ENCODE data around the gene RIN3.

RIN3 gene

GRCh38 chr14:92686900-92687427, 173.4 kb downstream of the RIN3 start:
- Histone ChIP-seq H3K4me1 (ENCODE audit: control insufficient read depth, insufficient read depth, low read length) (peaks cover 36% of the 10 kb centered on the region), H3K36me3 (ENCODE audit: control insufficient read depth, insufficient read depth, low read length) (no peaks in the 10 kb centered on the region), H3K9ac (ENCODE audit: low read length) (no peak overlapping the region), H3K9me3 (ENCODE audit: control insufficient read depth, low read length) (no peaks in the 10 kb centered on the region), H3K4me3 (ENCODE audit: low read length) (no peak overlapping the region), H3K27me3 (ENCODE audit: control insufficient read depth, insufficient read depth, low read length) (no peaks in the 10 kb centered on the region)

DNA sequence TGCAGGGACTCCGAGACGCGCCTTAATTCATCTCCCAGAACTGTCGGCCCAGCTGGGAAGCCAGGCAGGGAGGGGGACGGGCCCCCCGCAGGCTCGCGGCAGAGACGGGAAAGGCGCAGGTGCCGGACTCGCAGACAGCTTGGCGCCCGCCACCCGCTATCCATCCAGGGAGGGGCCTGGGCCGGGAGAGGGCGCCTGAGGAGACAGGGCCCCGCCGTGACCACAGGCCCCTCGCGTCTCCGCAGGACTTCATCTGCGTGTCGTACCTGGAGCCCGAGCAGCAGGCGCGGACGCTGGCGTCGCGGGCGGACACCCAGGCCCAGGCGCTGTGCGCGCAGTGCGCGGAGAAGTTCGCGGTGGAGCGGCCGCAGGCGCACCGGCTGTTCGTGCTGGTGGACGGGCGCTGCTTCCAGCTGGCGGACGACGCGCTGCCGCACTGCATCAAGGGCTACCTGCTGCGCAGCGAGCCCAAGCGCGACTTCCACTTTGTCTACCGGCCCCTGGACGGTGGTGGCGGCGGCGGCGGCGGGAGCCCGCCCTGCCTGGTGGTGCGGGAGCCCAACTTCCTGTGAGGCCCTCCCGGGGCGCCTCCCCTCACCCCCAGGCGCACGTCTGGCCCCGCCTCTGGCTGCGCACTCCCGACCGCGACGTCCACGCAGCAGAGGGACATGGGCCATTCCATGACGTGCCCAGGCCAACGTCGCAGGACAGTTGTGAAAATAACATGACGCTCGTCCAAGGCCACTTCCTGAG, 174.3 kb downstream of the RIN3 start:
- H3K4me1 ChIP-seq (ENCODE audit: control insufficient read depth, insufficient read depth, low read length): peaks cover 42% of the 10 kb centered on the region
- no peaks in the 10 kb centered on the region for H3K9me3 ChIP-seq (ENCODE audit: control insufficient read depth, low read length)
- H3K27me3 ChIP-seq (ENCODE audit: control insufficient read depth, insufficient read depth, low read length): no peaks in the 10 kb centered on the region
- H3K4me3 ChIP-seq (ENCODE audit: low read length): no peak overlapping the region
- H3K36me3 ChIP-seq (ENCODE audit: control insufficient read depth, insufficient read depth, low read length): no peaks in the 10 kb centered on the region
- H3K9ac ChIP-seq (ENCODE audit: low read length): no peak overlapping the region

DNA sequence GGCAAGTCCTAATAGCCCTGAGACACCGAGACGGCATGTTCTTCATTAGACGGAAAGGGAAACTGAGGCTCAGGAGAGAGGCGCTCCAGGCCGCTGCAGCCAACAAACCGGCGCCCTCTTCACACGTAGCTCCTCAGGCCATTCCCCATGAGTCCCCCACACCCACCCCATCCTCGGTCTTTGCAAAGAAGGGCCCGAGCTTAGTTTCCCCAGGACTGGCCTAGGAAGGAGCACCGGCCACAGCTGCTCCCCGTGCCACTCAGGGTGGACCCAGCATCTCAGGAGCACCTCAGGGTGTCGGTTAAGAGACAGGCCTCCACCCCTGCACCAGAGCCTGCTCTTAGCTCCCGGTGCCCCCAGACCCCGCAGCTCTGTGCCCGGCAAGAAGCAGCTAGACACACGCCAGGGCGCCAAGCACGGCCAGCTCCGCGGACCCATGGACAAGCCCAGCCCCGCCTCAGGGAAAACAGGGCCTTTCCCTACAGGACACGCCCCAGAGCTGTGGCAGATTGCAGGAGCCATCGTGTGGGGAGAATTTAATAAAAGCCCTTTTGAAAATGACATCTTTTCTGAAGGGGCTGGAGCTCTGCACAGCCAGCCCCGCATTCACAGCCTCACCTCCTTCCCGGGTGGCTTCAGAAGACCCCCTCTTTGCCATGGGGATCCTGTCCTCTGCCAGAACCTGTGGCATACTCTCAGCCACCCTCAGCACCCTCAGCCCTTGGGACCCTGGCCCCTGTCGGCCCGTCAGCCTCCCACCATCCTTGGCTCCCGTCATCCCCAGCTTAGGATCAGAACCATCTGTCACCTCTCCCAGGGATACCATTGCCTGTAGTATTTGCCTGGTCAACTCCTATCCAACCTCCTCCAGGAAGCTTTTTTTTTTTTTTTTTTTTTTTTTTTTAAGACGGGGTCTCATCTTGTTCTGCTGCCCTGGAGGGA, 175.1 kb downstream of the RIN3 start:
- peaks cover 48% of the 10 kb centered on the region for H3K4me1 ChIP-seq (ENCODE audit: control insufficient read depth, insufficient read depth, low read length)
- no peak overlapping the region for H3K4me3 ChIP-seq (ENCODE audit: low read length)
- H3K9me3 ChIP-seq (ENCODE audit: control insufficient read depth, low read length): no peaks in the 10 kb centered on the region
- no peak overlapping the region for H3K9ac ChIP-seq (ENCODE audit: low read length)
- no peaks in the 10 kb centered on the region for H3K27me3 ChIP-seq (ENCODE audit: control insufficient read depth, insufficient read depth, low read length)
- no peaks in the 10 kb centered on the region for H3K36me3 ChIP-seq (ENCODE audit: control insufficient read depth, insufficient read depth, low read length)

DNA sequence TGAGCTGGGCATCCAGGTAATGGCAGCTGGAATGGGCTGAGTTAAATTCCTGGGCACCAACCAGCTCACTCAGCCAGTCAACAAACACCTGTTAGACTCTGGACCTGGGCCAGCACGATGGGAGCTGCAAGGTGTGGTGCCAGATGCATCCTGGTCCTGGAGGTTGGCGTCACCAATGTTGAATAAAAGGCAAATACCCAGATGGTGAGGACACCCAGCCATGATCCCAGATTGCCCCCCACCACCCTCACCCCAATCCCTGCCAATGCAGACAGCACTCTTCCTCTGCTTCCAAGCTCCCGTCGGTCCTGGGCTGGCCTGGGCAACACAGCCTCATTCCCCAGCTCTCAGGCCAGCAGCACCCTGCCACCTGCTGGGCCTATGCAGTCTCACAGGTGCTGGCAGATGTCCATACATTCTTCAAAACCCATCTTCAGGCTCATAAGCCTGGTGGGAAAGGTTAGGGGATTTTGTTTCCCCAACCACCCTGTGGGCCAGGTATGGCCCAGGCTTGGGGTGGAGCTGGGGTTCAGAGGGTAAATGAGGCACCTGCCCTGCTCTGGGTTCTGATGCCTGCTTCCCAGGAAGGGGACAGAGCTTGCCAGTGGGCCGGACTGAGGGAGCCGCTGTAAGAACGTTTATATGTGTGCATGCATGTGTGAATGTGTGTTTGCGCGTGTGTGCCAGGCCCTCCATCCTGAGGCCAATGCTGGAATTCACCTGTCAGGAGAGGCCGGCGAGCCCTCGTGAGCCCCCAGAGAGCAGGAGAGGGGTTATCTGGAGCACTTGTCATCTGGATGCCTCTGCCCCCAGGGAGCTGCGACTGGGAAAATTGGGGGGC, 176.8 kb downstream of the RIN3 start:
- H3K9me3 ChIP-seq (ENCODE audit: control insufficient read depth, low read length): no peaks in the 10 kb centered on the region
- no peaks in the 10 kb centered on the region for H3K36me3 ChIP-seq (ENCODE audit: control insufficient read depth, insufficient read depth, low read length)
- H3K4me1 ChIP-seq (ENCODE audit: control insufficient read depth, insufficient read depth, low read length): peaks cover 40% of the 10 kb centered on the region

GRCh38 chr14:92692822-92693226, 179.2 kb downstream of the RIN3 start:
- Histone ChIP-seq H3K9ac (ENCODE audit: low read length) (no peak overlapping the region), H3K27me3 (ENCODE audit: control insufficient read depth, insufficient read depth, low read length) (no peaks in the 10 kb centered on the region), H3K4me3 (ENCODE audit: low read length) (no peak overlapping the region), H3K9me3 (ENCODE audit: control insufficient read depth, low read length) (no peaks in the 10 kb centered on the region), H3K4me1 (ENCODE audit: control insufficient read depth, insufficient read depth, low read length) (peaks cover 24% of the 10 kb centered on the region), H3K36me3 (ENCODE audit: control insufficient read depth, insufficient read depth, low read length) (no peaks in the 10 kb centered on the region)

More for the DNA sequence above, 176.8 kb downstream of the RIN3 start:
- Histone ChIP-seq H3K9ac (ENCODE audit: low read length) (no peak overlapping the region), H3K27me3 (ENCODE audit: control insufficient read depth, insufficient read depth, low read length) (no peaks in the 10 kb centered on the region), H3K4me3 (ENCODE audit: low read length) (no peak overlapping the region)

DNA sequence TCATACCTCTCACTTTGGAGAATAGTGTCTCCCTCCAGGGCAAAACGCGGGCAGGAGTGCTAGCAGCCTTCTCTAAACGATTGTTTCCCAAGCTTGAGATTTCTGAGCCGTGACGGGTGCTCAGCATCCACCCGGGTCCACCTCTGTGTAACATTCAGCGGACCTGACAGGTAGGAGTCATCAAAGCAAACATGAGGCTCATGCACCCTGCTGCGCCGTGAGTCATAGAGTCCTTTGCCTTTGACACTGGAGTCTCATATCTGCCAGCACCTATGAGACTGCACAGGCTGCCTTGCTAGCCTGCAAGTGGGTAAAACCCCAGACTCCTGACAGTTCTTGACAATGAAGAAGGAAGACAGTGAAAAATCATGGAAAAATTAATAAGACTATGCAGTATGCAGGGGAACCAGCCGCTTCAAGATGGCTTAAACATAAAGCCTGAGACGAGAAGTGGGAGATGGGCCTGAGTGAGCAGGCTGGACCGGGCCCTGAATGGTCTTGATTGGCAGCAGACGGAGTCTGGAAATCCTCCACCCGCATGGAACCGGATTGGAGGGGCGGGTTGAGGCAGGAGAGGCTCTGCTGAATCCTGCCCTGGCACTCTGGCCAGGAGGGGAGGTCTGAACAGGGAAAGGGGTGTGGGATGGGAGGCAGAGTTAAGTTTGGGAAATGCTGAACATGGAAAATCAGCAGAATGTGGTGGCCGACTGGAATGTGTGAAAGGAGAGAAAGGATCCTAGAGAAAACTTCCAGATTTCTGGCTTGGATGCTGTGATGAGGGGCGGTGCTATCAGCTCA, 180.6 kb downstream of the RIN3 start:
- Histone ChIP-seq H3K27me3 (ENCODE audit: control insufficient read depth, insufficient read depth, low read length) (no peaks in the 10 kb centered on the region), H3K9me3 (ENCODE audit: control insufficient read depth, low read length) (no peaks in the 10 kb centered on the region), H3K4me3 (ENCODE audit: low read length) (no peak overlapping the region), H3K36me3 (ENCODE audit: control insufficient read depth, insufficient read depth, low read length) (no peaks in the 10 kb centered on the region), H3K9ac (ENCODE audit: low read length) (no peak overlapping the region), H3K4me1 (ENCODE audit: control insufficient read depth, insufficient read depth, low read length) (peaks cover 15% of the 10 kb centered on the region)

DNA sequence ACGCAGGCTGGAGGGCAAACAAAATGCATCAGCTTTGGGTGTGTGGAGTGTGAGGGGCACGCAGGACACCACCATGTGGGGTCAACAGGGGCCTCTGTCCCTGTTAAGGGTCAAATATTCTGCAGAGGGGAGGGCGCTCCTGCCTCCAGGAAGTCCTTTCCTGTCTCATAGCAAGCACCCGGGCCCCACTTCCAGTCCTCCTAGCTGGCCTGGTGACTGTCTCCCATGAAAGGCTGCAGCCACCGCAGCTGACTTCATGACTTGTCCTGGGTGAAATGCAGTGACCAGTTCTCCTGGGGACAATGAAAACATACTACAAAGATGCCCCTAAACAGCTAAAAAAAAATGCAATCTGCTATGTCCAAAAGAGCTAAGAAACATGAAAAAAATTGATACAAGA, 181.2 kb downstream of the RIN3 start:
- no peak overlapping the region for H3K4me3 ChIP-seq (ENCODE audit: low read length)
- H3K27me3 ChIP-seq (ENCODE audit: control insufficient read depth, insufficient read depth, low read length): no peaks in the 10 kb centered on the region
- H3K9me3 ChIP-seq (ENCODE audit: control insufficient read depth, low read length): no peaks in the 10 kb centered on the region
- peaks cover 15% of the 10 kb centered on the region for H3K4me1 ChIP-seq (ENCODE audit: control insufficient read depth, insufficient read depth, low read length)
- H3K9ac ChIP-seq (ENCODE audit: low read length): no peak overlapping the region
- no peaks in the 10 kb centered on the region for H3K36me3 ChIP-seq (ENCODE audit: control insufficient read depth, insufficient read depth, low read length)

GRCh38 chr14:92695562-92695961, 182.0 kb downstream of the RIN3 start:
- H3K27me3 ChIP-seq (ENCODE audit: control insufficient read depth, insufficient read depth, low read length): no peaks in the 10 kb centered on the region
- H3K9me3 ChIP-seq (ENCODE audit: control insufficient read depth, low read length): no peaks in the 10 kb centered on the region
- no peak overlapping the region for H3K9ac ChIP-seq (ENCODE audit: low read length)

GRCh38 chr14:92696366-92696765, 182.8 kb downstream of the RIN3 start:
- H3K4me1 ChIP-seq (ENCODE audit: control insufficient read depth, insufficient read depth, low read length): peaks cover 11% of the 10 kb centered on the region
- H3K36me3 ChIP-seq (ENCODE audit: control insufficient read depth, insufficient read depth, low read length): no peaks in the 10 kb centered on the region
- H3K27me3 ChIP-seq (ENCODE audit: control insufficient read depth, insufficient read depth, low read length): no peaks in the 10 kb centered on the region
- no peak overlapping the region for H3K9ac ChIP-seq (ENCODE audit: low read length)
- H3K9me3 ChIP-seq (ENCODE audit: control insufficient read depth, low read length): no peaks in the 10 kb centered on the region
- H3K4me3 ChIP-seq (ENCODE audit: low read length): no peak overlapping the region

More at GRCh38 chr14:92695562-92695961, 182.0 kb downstream of the RIN3 start:
- Histone ChIP-seq H3K36me3 (ENCODE audit: control insufficient read depth, insufficient read depth, low read length) (no peaks in the 10 kb centered on the region), H3K4me1 (ENCODE audit: control insufficient read depth, insufficient read depth, low read length) (peaks cover 11% of the 10 kb centered on the region), H3K4me3 (ENCODE audit: low read length) (no peak overlapping the region)

- Histone ChIP-seq H3K9me3 (ENCODE audit: control insufficient read depth, low read length) (no peaks in the 10 kb centered on the region), H3K36me3 (ENCODE audit: control insufficient read depth, insufficient read depth, low read length) (peaks cover 4% of the 10 kb centered on the region), H3K27me3 (ENCODE audit: control insufficient read depth, insufficient read depth, low read length) (no peaks in the 10 kb centered on the region), H3K4me1 (ENCODE audit: control insufficient read depth, insufficient read depth, low read length) (peaks cover 1% of the 10 kb centered on the region), H3K4me3 (ENCODE audit: low read length) (no peak overlapping the region), H3K9ac (ENCODE audit: low read length) (no peak overlapping the region)
Observed at GRCh38 chr14:92698393-92698792, 184.8 kb downstream of the RIN3 start.

DNA sequence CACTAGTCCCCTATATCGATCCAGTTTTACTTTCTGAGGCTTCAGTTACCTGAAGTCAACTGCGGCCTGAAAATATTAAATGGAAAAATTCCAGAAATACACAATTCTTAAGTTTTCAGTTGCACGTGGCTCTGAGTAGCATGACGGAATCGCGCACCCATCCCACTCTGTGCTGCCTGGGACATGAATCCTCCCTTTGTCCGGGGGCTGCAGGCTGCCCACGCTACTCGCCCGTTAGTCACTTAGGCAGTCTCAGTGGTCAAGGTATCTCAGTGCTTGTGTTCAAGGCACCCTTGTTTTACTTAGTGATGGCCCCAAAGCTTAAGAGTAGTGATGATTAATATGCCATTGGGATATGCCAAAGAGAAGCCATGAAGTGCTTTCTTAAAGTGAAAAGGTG, 188.2 kb downstream of the RIN3 start:
- Histone ChIP-seq H3K4me1 (ENCODE audit: control insufficient read depth, insufficient read depth, low read length) (no peaks in the 10 kb centered on the region), H3K27me3 (ENCODE audit: control insufficient read depth, insufficient read depth, low read length) (no peaks in the 10 kb centered on the region), H3K9ac (ENCODE audit: low read length) (no peak overlapping the region), H3K4me3 (ENCODE audit: low read length) (no peak overlapping the region), H3K9me3 (ENCODE audit: control insufficient read depth, low read length) (no peaks in the 10 kb centered on the region), H3K36me3 (ENCODE audit: control insufficient read depth, insufficient read depth, low read length) (peaks cover 12% of the 10 kb centered on the region)

Measured in mucosa of stomach (tissue), 1 donor.